Fibroblast of skin of right biceps (primary cell): ENCODE data around the gene CSAD.
A peak's percentile ranks its signal among the peaks of the same experiment; 100 is the strongest.

Experiments
- DNase-seq: peaks from one replicate; pipeline ENCODE4 v3.0.0-alpha.2; 2013

CSAD gene

DNA sequence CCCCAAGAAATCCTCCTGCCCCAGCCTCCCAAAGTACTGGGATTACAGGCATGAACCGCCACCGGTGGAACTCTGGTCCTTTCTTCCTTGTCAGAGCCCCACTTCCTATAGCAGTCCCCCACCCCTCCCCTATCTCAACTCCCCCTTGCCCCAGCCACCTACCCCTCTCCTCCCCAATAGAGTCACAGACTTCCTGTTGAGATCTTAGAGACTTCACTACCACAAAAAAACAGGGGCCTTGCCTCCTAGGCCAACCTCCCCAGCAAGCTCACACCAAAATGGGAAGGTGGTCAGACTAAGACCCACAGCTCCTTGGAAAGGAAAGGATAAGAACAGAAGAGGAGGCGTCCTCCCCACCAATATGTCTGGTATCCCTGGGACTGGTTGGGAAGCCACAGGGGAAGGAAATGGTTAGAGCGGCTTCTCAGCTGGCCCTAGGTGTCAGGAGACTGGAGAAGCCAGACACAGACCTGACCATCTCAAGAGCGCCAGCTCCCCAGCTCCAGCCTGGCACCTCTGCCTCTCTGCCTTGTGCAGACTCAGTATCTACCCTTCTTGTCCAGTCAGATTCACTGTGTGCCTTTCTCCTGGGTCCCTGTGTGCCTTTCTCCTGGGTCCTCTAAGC, 17.9 kb upstream of the CSAD start:
- no peak for DNase-seq

DNA sequence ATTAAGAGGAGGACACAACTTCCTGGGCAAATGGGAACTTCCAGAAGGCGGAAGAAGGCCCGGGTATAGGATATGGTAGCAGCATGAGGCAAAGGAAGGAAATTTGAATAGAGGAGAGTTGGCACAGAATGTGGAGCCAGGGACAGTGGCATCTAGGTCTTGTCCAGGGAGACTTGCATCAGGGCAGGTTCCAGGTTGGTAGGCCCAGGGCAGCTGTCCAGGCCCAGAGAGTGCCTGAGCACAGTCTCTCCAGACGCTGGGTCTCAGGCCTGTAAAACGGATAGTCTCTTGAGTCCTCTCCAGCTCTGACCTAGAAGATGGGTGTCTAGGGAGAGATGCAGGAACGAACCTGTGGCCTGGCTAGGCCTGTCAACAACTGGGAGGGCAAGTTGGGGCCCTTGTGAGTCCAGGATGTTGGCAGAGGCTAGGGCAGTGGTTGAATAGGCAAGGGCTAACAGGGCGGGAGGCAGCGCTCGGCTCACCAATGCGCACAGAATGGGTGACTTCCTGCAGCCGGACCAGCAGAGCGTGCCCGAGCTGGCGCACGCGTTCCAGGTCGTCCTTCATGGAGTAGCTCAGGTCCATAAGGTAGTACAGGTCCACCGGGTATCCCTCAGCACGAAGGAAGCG, 16.4 kb upstream of the CSAD start:
- DNase-seq: no peak

DNA sequence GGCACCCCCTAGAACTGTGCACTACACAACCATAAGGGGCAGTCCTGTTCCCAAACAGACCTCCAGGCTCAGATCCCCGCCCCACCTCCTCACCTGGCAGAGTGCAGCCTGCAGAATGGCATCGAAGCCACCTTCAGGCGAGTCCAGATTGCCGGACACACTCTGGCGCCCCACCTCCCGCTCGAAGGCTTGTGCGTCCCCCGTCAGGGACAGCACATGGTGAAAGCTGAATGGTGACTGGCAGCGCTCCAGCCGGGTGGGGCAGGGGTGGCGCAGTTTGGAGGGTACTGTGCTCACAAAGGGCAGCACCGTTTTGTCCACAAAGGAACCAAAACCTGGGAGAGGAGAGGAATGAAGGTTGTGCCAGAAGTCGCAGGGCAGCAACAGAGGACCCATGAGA, 15.8 kb upstream of the CSAD start:
- no peak for DNase-seq

DNA sequence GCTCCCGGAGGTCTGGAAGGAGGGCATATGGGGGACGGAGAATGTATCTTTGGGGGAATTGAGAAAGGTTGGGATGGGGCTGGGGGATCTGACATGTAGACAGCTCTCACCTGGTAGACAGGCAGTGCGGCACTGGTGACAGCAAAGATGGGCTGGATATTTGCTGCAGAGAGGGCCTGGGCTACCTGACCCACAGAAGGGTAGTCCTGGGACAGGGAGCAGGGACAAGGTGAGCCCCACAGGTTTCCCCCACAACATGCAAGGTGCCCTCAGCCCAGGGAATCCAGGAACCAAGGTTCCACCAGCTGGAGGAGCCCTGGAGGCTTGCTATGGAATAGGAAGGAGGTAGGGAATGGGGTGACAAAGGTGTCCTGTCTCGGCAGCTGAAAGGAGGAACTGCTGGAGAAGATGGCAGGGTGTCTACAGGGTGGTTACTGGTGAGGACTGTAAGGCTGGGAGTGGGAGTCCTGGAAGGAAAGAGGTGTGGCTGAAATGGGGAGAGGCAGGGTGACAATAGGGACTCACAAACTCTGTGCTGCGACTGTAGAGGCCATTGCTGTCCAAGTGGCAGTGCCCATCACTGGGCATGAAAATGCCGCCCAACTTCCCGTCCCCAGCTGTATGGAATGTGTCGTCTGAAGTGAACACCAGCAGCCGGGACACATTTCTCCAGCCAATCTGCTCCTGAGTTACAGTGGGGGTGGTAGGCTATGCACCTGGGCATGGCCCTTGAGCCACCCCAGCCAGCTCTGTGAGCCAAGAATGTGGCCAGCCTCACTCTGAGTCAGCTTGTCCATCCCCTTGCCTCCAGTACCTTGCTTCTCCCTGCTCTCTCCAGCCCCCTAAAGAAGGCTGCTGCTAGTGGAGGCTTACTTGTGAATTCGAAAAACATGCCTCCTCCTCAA, 15.0 kb upstream of the CSAD start:
- no peak for DNase-seq

DNA sequence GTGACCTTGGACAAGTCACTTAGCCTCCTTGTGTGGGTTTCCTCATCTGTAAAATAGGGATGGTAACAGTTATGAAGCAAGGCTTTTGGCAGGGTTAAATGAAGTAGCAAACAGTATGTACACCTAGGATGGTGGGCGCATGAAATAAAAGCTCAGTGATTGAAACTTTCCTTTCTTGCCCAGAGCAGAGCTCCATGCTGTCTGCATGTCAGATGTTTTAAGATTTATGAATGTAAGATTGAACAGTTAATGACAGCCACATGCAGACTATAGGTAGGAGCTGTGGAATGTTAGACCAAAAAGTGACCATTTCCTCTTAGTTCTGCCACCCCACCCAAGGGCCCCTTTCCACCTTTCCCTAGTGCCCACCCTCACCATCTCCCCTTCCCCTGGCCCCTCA, 14.2 kb upstream of the CSAD start:
- no peak for DNase-seq

DNA sequence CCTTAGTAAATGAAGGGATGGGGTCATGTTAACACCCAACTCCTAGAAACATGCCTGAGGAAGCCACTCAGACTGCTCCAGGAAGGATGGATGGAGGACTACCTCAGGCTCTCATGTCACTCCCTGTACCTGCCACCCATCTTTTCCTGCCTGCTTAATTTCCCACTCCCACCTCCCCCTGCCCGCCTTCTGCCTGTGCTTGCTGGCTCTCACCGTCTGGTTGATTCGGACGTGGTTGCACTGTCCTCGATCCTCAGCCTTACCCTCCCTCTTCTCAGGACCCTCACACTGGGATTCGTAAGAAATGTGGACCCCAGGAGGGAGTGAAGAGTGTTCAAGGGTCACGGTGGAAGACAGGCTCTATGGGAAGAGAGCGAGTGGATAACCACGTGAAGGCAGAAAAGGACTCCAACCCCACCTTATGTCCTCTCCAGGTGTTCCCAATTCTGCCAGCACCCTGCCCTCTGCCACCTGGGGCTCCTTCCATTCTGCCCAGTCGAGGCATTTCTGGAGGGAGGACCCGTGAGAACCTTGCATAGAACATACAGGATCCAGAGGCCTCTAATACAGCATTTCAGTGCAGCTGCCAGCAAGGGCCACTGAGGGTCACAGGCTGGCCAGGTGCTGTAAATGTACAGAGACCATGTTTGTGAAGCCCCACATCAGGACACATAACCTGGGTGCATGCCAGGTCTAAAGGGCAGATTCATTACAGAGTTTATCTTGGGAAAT, 13.4 kb upstream of the CSAD start:
- DNase-seq: no peak

DNA sequence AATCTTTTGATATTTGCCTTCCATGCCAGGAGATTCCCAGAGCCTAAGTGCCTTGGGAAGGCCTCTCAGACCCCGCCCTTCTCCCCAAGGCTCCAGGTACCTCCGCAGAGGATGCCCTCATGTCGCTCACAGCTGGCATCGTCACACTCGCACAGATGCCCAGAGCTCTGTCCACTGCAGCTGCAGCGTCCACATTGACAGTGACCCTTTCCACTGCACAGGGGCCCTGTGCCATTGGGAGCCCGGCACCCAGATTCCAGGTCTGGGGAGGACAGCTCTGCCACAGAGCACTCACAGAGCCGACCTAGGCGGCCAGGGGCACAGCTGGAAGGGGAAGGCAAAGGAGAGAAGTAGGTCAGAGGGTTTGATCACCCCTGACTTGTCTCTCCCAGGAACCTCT, 12.3 kb upstream of the CSAD start:
- DNase-seq: no peak

DNA sequence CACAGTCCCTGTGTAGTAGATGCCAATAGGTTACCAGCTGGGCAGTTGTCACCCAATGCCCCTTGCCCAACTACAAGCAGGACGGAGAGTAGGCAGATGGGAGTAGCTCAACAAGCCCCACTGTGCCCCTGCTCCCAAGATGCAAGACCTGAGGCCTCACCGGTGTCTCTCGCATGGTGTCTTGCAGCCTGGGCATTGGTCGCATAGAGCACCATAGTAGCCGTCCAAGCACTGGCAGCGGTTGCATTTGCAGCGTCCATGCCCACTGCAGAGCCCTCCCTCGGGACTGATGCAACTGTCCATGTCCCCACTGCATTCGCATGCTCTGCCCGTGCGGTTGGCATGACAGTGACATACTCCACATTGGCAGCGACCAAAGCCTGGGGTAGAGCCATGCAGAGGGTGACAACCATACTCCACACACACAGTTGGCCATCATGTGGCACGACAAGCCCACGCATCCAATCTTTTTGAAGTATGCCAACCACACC, 11.9 kb upstream of the CSAD start:
- no peak for DNase-seq

DNA sequence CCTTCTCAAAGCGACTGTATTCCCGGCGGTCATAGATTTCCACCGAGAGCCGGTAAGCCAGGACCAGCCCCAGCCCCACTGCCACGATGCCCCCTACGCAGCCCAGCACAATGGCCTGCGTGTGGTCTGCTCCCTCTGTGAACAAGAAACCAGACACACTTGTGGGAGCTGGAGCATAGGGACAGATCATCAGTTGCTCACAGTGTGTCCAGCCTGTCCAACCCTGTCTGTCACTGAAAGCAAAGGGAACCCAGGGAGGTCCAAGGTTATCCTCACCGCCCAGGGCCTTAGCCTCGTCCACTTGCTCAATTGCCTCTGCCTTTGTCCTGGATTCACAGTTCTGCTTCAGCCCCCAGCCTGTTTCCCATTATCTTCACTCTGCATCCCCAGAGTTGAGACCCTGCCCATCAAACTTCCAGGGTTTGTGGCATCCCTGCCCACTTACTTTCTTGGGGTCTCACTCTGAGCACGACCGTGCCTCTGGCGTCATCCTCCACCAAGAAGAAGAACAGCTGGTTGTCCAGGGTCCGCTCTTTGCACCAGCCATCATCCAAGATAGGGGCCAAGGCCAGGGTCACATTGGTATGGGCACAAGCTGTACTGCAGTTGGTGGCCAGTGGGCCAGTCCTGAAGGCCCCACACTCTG, 11.3 kb upstream of the CSAD start:
- DNase-seq: no peak

DNA sequence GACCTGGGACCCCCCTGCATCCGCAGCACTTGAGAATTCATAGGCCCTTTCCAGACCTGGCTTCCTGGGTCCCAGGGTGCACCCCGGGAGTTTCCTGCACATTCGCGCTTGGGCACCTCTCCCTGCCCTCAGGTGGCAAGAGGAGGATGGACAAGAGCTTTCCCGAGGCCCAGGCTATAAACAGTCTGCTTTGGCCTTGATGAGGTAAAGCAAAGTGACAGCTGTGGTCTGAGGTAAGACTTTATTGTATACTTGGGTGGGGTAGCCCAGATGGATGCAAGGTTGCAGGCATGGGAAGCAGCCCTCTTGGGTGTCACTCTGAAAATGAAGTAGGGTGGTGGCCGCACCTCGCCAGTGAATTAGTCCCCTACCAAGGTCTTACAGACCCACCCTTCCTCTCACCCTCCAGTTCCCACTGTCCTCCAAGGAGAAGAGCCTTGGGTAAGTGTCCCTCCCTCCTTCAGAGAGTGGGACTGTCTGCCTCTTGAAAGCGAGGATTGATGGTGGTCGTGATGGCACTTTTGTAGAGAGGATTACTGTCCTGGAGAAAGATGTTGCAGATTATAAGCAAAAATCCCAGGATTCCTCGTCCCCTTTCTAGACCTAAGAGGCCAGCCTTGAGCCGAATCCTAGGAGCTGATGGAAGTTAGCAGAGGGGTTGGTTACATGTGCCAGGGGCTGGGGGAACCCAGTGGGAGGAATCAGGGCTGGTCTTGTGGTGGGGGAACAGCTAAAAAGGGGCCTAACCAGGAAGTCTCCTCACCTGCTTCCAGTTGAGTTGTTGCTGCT, 10.6 kb upstream of the CSAD start:
- DNase-seq: no peak

DNA sequence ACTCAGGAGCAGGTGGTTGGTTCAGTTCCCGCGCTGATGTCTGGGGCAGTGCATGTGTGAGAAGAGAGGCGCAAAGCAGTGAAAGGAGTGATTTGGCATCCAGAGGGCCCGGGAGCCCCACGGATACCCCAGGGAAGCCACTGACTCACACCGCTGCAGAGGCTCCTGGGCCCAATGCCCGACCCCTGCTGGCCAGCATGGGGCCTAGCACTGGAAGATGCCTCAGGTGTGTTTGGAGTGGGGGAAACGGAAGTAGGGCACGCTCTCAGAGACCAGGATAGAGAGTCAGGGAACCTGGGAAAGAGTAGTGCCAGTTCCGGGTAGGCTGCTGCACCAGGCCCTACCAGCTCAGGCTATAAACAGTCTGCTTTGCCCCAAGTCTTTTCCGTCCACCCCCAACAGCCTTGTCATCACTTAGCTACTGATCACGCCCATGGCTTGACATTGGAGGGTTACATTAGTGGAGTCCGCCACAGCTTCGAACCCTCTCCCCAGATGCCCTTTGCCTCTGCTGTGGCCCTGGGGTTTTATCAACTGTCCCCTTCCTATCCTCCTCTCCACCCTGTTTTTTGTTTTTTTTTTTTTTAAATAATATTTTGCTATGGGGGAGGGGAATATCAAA, 9.5 kb upstream of the CSAD start:
- peak; percentile 71 for DNase-seq

DNA sequence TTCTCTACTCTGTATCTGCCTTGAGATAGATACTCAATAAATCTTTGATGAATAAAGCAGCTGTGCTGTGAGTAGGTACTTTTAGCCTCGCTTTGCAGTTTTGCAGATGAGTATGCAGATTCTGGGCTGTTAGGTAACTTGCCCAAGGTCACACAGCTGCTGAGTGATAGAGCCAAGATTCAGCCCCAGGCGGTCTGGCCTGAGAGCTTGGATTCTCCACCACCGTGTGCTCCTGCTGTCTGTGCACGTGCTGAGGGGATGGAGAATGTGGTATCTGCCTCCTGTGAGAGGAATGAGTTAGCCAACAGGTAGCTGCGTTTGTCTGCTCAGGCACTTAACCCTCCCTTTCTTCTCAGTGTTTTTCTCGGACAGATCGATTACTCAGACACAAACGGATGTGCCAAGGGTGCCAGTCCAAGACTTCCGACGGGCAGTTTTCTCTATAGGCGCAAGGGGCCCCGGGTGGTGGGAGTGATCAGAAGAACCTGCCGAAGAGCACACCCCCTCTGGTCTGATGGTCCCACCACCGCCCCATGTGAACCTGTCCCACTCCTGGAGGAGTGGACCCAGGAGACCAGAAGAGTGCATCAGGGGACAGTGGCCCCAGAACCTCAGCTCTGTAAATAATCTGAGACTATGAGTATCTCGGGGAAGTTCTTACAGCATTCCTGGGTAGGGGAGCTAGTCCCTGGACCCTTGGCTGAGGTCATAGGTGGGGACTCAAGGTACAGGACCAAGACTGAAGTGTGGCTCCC, 6.6 kb upstream of the CSAD start:
- DNase-seq: no peak

DNA sequence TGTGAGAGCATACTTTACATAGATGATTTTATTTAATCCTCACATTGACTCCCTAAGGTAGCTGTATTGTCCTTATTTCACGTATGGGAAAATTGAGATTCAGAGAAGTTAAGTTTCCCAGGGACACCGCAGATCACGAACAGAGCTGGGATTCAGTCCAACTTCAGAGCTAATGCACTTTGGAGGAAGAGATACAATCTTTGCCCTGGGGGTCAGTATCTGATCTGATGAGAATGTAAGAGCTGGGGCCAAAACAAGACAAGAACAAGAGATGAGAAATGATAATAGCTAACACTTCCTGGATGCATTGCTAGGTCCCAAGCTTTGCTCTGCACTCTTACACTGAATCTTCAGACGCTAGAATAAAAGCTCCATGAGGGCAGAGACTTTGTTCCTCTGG, 6.0 kb upstream of the CSAD start:
- DNase-seq: no peak

DNA sequence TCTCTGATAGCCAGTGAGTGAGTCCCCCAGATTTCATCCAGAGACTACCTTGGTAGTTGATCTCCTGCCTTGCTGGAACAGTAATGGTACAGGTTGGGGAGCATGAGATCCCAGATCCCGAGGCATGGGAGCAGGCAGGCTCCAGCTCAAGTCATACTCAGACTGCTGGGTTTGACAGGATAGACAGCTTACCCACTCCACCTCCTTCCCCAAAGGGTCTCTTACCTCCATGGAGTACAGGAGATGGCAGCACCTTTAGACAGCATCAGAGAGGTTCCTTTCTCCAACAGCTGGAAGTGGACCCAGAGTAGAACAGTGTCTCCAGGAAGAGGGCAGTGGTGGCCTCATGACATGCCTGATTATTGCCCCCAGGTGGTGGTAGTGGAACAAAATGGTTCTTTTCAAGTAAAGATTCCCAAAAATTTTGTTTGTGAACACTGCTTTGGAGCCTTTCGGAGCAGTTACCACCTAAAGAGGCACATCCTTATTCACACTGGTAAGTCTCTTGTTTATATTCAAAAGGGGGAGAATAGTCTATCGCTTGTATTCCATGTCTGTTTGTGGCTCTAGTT, 4.9 kb upstream of the CSAD start:
- DNase-seq: no peak

DNA sequence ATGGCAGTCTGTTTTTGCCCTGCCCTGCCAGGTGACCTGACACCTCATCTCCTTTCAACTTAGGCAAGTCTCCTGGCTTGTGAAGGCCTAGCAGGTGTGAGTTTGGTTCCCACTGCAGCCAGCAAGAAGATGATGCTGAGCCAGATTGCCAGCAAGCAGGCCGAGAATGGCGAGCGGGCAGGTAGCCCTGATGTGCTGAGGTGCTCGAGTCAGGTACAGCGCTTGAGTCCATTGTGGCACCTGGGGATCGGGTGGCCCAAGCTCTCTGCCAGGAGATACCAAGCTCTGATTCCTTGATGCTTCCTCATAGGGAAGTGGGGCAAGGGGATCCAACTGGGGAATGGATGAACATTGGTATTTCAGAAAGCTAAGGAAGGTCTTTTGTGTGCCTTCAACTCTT, 4.1 kb upstream of the CSAD start:
- no peak for DNase-seq

DNA sequence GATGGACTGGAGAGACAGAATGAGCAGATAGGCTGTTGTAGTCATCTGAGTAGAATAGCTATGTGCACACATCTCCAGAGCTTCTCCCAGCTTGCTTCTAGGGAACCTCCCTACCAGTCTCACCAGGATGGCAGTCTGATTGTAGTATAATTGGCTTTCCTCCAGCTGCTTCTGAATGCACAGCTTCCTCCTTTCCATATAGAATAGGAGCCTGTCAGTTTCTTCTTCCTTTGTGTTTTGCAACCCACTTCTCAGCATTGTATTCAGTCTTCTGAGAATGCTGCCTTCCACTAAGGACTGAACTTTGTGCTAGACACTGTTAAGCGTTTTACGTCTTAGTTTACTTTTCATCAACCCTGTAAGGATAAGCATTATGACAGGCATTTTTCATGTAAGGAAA, 2.2 kb upstream of the CSAD start:
- DNase-seq: no peak

DNA sequence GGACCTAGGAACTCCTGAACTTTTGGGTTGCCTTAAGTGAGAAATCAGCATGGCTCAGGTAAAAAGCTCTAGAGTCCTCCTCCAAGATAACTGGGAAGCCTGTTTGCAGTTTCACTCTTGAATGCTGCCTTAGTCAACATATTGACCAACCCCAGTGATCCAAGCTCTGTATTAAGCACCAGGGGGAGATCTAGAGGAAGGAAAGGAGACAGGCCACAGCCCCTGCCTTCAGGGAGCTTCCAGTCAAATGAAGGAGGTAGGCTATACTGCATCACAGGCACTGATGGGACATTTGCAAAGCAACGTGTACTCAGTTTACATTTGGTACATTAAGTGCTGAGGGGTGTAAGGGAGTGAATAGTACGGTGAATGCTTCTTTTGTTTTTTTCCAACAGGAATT, 1.2 kb upstream of the CSAD start:
- no peak for DNase-seq

DNA sequence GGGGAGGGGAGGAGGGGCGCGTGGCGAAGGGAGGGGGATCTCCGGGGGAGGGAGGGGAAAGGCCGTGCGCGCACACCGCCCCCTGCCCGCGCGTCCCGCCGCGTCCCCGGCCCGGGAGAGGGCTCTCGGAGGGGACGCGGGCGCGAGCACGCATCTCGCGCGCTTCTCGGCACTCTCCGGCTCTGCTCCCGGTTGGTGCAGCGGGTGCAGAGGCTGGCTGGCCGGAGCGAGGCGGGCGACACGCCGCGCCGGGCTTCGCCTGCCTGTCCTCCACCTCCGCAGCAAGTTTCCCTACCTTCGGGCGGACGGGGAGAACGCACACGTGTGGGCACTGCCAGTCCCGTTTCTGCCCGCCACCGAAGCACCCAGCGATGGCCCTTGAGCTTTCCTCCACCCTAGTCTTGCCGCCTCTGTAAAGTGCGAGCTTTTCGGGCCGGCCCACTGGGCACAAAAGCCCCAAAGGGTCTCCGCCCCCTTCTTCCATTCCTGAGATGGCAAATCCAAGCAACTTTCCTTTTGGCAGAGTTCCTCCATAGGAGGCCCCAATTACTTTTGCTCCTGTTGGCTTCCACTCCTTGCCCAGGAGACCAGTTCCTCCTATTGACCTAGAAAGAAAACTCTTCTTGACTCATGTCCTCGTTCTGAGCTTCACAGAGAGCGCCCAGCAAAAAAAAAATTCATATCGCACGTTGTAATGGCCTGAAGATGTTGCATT, 363 bp upstream of the CSAD start:
- DNase-seq: peak; percentile 80

DNA sequence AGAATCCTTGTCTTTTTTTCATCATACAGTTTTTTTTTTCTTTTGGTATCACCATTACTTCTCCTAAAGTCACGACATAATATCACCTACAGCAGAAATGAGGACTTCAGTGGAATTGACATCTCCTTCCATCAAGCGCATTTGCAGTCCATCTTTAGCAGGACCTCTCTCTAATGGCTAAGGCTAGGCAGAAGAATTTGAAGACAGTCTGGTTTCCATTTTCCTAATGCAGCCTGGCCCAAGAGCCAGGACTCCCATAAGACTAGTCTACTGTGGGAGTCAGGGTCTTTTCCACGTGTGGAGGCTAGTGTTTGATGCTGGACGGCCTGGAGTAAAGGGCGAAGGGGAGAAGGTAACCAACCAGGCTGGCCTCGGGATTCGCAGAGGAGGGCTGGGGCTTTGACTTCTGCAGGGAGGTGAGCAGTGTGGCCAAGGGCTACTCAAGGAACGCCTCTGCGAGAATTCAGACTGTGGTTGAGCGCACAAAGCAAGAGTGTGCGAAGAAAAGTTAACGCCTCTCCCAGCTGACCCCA, 972 bp downstream of the CSAD start:
- DNase-seq: no peak
